HepG2 (cell line): Measurements from ENCODE around the gene KDM1B. TPM values are rescaled to one million over a fixed set of nuclear protein-coding genes. Genes with fewer than 3 reads are reported as not detected.

ENCODE experiments used
- ATAC-seq: fragments of 200-7000 bp; cut with Tn5 transposase; 3 replicates; pipeline ENCODE4 v1.9.1; 2020; ENCODE audit warnings: mild to moderate bottlenecking, moderate library complexity
- BruUV-seq: library from RNA; stranded (reverse); fragments of 400-500 nt; replicated peaks from 2 replicates; lab custom pipeline; 2021; lab: Mats Ljungman, UMichigan
- CTCF ChIA-PET: fragments of 300-600 bp; formaldehyde crosslinking; extraction: SDS; loops from one replicate; lab custom pipeline; 2021; ENCODE audit warnings: low total read pairs, inconsistent platforms, low intra/inter-chr PET ratio; lab: Yijun Ruan, JAX
- POLR2A ChIA-PET: fragments of 350-600 bp; sonication (Branson Sonifier 250); formaldehyde crosslinking; loops from one replicate; lab custom pipeline; 2020; ENCODE audit warnings: antibody characterized with exemption, inconsistent platforms; lab: Yijun Ruan, JAX
- DNase-seq: peaks from one replicate; pipeline ENCODE4 v3.0.0-alpha.2; 2015; ENCODE audit warnings: low spot score
- FAIRE-seq: peaks from 3 replicates; lab custom pipeline; 2011; peaks lifted over from hg19 to GRCh38; lab: Jason Lieb, UNC
- H2AFZ ChIP-seq: one replicate; pipeline ENCODE4 v1.6.1; 2011; ENCODE audit warnings: low read length, inconsistent platforms
- H3K27ac ChIP-seq: fragments of 300-600 bp; 3 replicates; pipeline ENCODE4 v1.8.0; 2011; ENCODE audit warnings: mixed run types, mild to moderate bottlenecking, mixed read lengths, low read length, inconsistent platforms; ENCODE audit not compliant: insufficient read depth; ENCODE audit errors: extremely low read length
- H3K27me3 ChIP-seq, 2 experiments: fragments of 200-600 bp in 1 of 2; 2 replicates in 1 of 2; 3 replicates in 1 of 2; pipeline versions ENCODE4 v1.6.0 to v1.8.0; 2011; ENCODE audit warnings: low read length in 2 of 2, mild to moderate bottlenecking in 2 of 2, moderate library complexity in 2 of 2, inconsistent platforms in 1 of 2; ENCODE audit not compliant: insufficient read depth in 2 of 2, control insufficient read depth in 1 of 2
- H3K36me3 ChIP-seq, 2 experiments: fragments of 200-600 bp in 1 of 2; replicated peaks in 1 of 2; 2 replicates in 1 of 2; 3 replicates in 1 of 2; pipeline versions ENCODE4 v1.5.1 to v1.8.0; 2011; ENCODE audit warnings: low read length in 2 of 2, inconsistent platforms in 1 of 2; ENCODE audit not compliant: insufficient read depth in 2 of 2, control insufficient read depth in 1 of 2
- H3K4me1 ChIP-seq: 2 replicates; pipeline ENCODE4 v1.5.1; 2012; ENCODE audit warnings: low read length, inconsistent platforms; ENCODE audit not compliant: insufficient read depth
- H3K4me2 ChIP-seq: 2 replicates; pipeline ENCODE4 v1.6.0; 2011; ENCODE audit warnings: low read depth, low read length, inconsistent platforms
- H3K4me3 ChIP-seq, 3 experiments: fragments of 200-600 bp in 1 of 3; sonication (generic), shearing (Covaris generic) in 1 of 3; replicated peaks in 1 of 3; 2 replicates each; pipeline ENCODE4 v1.5.1; 2011 to 2016; ENCODE audit warnings: low read length in 3 of 3, inconsistent platforms in 2 of 3, low read depth in 2 of 3, mild to moderate bottlenecking in 2 of 3, control low read depth in 1 of 3, mixed read lengths in 1 of 3; ENCODE audit not compliant: insufficient read depth in 1 of 3
- H3K79me2 ChIP-seq: one replicate; pipeline ENCODE4 v1.6.1; 2011; ENCODE audit warnings: low read length, inconsistent platforms; ENCODE audit not compliant: insufficient read depth
- H3K9ac ChIP-seq: 2 replicates; pipeline ENCODE4 v1.6.0; 2011; ENCODE audit warnings: mild to moderate bottlenecking, low read depth, low read length, inconsistent platforms; ENCODE audit not compliant: insufficient read depth
- H3K9me3 ChIP-seq: 2 replicates; pipeline ENCODE4 v1.5.1; 2012; ENCODE audit warnings: mild to moderate bottlenecking, low read length
- H4K20me1 ChIP-seq: 2 replicates; pipeline ENCODE4 v1.6.0; 2011; ENCODE audit warnings: inconsistent platforms, mild to moderate bottlenecking, low read length, moderate library complexity; ENCODE audit not compliant: insufficient read depth
- EHMT2 ChIP-seq: fragments of 200-600 bp; sonication (generic); IDR thresholded peaks from 2 replicates; pipeline ENCODE4 v1.7.0; 2017; ENCODE audit warnings: antibody characterized with exemption, low read depth, low read length, borderline replicate concordance
- FLYWCH1 ChIP-seq: sonication (generic); formaldehyde crosslinking; IDR thresholded peaks from 2 replicates; pipeline ENCODE4 v1.8.1; 2023; ENCODE audit warnings: mild to moderate bottlenecking, missing genetic modification reagents
- GTF3A ChIP-seq: sonication (generic); formaldehyde crosslinking; conservative IDR thresholded peaks from 2 replicates; pipeline ENCODE4 v1.4.0; 2020; ENCODE audit warnings: mild to moderate bottlenecking, missing genetic modification reagents
- HMGA1 ChIP-seq: sonication (generic); formaldehyde crosslinking; conservative IDR thresholded peaks from 2 replicates; pipeline ENCODE4 v1.4.0; 2020; ENCODE audit warnings: missing genetic modification reagents
- JARID2 ChIP-seq: sonication (generic); formaldehyde crosslinking; IDR thresholded peaks from 2 replicates; pipeline ENCODE4 v1.8.1; 2023; ENCODE audit warnings: missing genetic modification reagents, inconsistent platforms; ENCODE audit not compliant: insufficient replicate concordance
- KLF15 ChIP-seq: sonication (generic); formaldehyde crosslinking; IDR thresholded peaks from 2 replicates; pipeline ENCODE4 v1.8.1; 2023; ENCODE audit warnings: borderline replicate concordance, mild to moderate bottlenecking, inconsistent platforms, missing genetic modification reagents, mixed read lengths
- KMT2A ChIP-seq: sonication (generic); formaldehyde crosslinking; IDR thresholded peaks from 2 replicates; pipeline ENCODE4 v1.4.0; 2020; ENCODE audit warnings: missing genetic modification reagents
- NKX3-1 ChIP-seq: sonication (generic); formaldehyde crosslinking; IDR thresholded peaks from 2 replicates; pipeline ENCODE4 v1.5.0; 2020; ENCODE audit warnings: missing genetic modification reagents
- PAWR ChIP-seq: sonication (generic); formaldehyde crosslinking; IDR thresholded peaks from 2 replicates; pipeline ENCODE4 v1.4.0; 2020; ENCODE audit warnings: missing genetic modification reagents, mild to moderate bottlenecking, borderline replicate concordance
- YY1 ChIP-seq: IDR thresholded peaks from 2 replicates; pipeline ENCODE4 v1.6.1; 2011; ENCODE audit warnings: low read length, low read depth, moderate library complexity, mild to moderate bottlenecking; ENCODE audit not compliant: insufficient read depth, insufficient replicate concordance
- ZNF232 ChIP-seq: sonication (generic); formaldehyde crosslinking; IDR thresholded peaks from 2 replicates; pipeline ENCODE4 v1.4.0; 2020; ENCODE audit warnings: missing genetic modification reagents, borderline replicate concordance
- ZNF367 ChIP-seq: sonication (generic); formaldehyde crosslinking; IDR thresholded peaks from 2 replicates; pipeline ENCODE4 v1.4.0; 2020; ENCODE audit warnings: missing genetic modification reagents, borderline replicate concordance
- ZNF446 ChIP-seq: sonication (generic); formaldehyde crosslinking; IDR thresholded peaks from 2 replicates; pipeline ENCODE4 v1.5.0; 2020; ENCODE audit warnings: mild to moderate bottlenecking, missing genetic modification reagents
- ZNF547 ChIP-seq: sonication (generic); formaldehyde crosslinking; IDR thresholded peaks from 2 replicates; pipeline ENCODE4 v1.5.1; 2020; ENCODE audit warnings: mild to moderate bottlenecking, missing genetic modification reagents
- ZNF781 ChIP-seq: sonication (generic); formaldehyde crosslinking; IDR thresholded peaks from 2 replicates; pipeline ENCODE4 v1.5.1; 2020; ENCODE audit warnings: borderline replicate concordance, mild to moderate bottlenecking, missing genetic modification reagents; ENCODE audit errors: not compliant biosample characterization
- WGBS: methylation state at CpG from one replicate; pipeline ENCODE4 v1.1.6; 2017; ENCODE audit warnings: low lambda C conversion rate; 5-methylcytosine and 5-hydroxymethylcytosine counted together
- in situ Hi-C: cut with HindIII; loops from 2 replicates; pipeline ENCODE4 v1.10.0; 2017; ENCODE audit warnings: low pct_unique_long_range_greater_than_20kb; ENCODE audit not compliant: extremely low pct_ligation_motif_present
- intact Hi-C: fragments of 100-400 bp; cut with micrococcal nuclease; formaldehyde crosslinking; loops from one replicate; pipeline ENCODE4 v1.10.0; 2022; ENCODE audit not compliant: unreplicated experiment
- polyA plus RNA-seq, 8 experiments: library from polyadenylated mRNA; depleted of rRNA in 3 of 8; stranded (reverse) in 7 of 8; unstranded in 1 of 8; fragments of >200 nt; fragmentation: Illumina TruSeq in 4 of 8; extraction: Trizol in 4 of 8; gene quantifications; 2 replicates each; pipeline versions ENCODE4 v1.2.1 to v1.2.3, GENCODE V29; 2011 to 2016; ENCODE audit warnings: low read depth in 4 of 8, missing spikeins in 1 of 8, mixed read lengths in 1 of 8; ENCODE audit not compliant: insufficient read depth in 1 of 8
- total RNA-seq, 5 experiments: library from RNA; depleted of rRNA; stranded (reverse); fragments of >200 nt; fragmentation: Illumina TruSeq; extraction: Trizol; gene quantifications; 2 replicates each; pipeline ENCODE4 v1.2.3, GENCODE V29; 2016; ENCODE audit warnings: low read depth in 1 of 5
- TF ChIP-seq, protein P1 (sequence below): sonication (generic); formaldehyde crosslinking; IDR thresholded peaks from 2 replicates; pipeline ENCODE4 v1.4.0; 2020; ENCODE audit warnings: missing genetic modification reagents

Gene KDM1B
- total and polyA plus RNA-seq, 2 of the 13 experiments (the other 11 are each of a cell fraction or from before 2014, with no cell fraction given) = 9.8 to 13.2 TPM

GRCh38 chr6:18187701-18188100 lies 32.5 kb downstream of the KDM1B start:
- no peak overlapping the region for H3K27ac ChIP-seq
- ChIA-PET CTCF (no interaction called here), POLR2A (no interaction called here)
- no peak overlapping the region for H3K4me2 ChIP-seq
- FAIRE-seq (no peak), DNase-seq (no peak), ATAC-seq (no peak)
- in situ Hi-C loops = no loop called here
- intact Hi-C loops = no loop called here
- no peaks in the 10 kb centered on the region for H3K79me2 ChIP-seq
- TF ChIP-seq ZNF547 (CRISPR knock-in tag) (no peak), EHMT2 (no peak), GTF3A (CRISPR knock-in tag) (no peak), PAWR (CRISPR knock-in tag) (no peak), HMGA1 (no peak), KLF15 (CRISPR knock-in tag) (no peak), KMT2A (CRISPR knock-in tag) (no peak), ZNF367 (CRISPR knock-in tag) (no peak), YY1 (no peak), JARID2 (CRISPR knock-in tag) (no peak), ZNF232 (no peak), ZNF781 (CRISPR knock-in tag) (no peak), ZNF446 (no peak), FLYWCH1 (CRISPR knock-in tag) (no peak), NKX3-1 (CRISPR knock-in tag) (no peak)
- TF ChIP-seq, protein P1, sequence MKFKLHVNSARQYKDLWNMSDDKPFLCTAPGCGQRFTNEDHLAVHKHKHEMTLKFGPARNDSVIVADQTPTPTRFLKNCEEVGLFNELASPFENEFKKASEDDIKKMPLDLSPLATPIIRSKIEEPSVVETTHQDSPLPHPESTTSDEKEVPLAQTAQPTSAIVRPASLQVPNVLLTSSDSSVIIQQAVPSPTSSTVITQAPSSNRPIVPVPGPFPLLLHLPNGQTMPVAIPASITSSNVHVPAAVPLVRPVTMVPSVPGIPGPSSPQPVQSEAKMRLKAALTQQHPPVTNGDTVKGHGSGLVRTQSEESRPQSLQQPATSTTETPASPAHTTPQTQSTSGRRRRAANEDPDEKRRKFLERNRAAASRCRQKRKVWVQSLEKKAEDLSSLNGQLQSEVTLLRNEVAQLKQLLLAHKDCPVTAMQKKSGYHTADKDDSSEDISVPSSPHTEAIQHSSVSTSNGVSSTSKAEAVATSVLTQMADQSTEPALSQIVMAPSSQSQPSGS (CRISPR knock-in tag) = no peak
- H2AFZ ChIP-seq = no peak overlapping the region
- peaks cover 0 to 4% of the 10 kb centered on the region in 2 experiments; a peak in 1 of 5 replicates for H3K36me3 ChIP-seq
- H3K9me3 ChIP-seq = no peaks in the 10 kb centered on the region
- H3K4me3 ChIP-seq = no peak overlapping the region
- no TSS peak for BruUV-seq
- WGBS = 96% methylated on average over 10 of the region's 10 CpGs
- no peak overlapping the region for H3K9ac ChIP-seq
- no peaks in the 10 kb centered on the region for H4K20me1 ChIP-seq
- no peaks in the 10 kb centered on the region for H3K27me3 ChIP-seq
- H3K4me1 ChIP-seq = no peaks in the 10 kb centered on the region
